H9 (cell line): ENCODE measurements around the gene FSCB. TPM values are rescaled to one million over a fixed set of nuclear protein-coding genes. Genes with fewer than 3 reads are reported as not detected.

Experiments used
- DNase-seq: peaks from one replicate; pipeline ENCODE4 v3.0.0-alpha.2; 2017
- H2AFZ ChIP-seq: one replicate; pipeline ENCODE4 v1.6.1; 2013; ENCODE audit warnings: mild to moderate bottlenecking, low read length, control low read depth, moderate library complexity
- H2AK5ac ChIP-seq: 2 replicates; pipeline ENCODE4 v1.6.1; 2013; ENCODE audit warnings: low read length, control low read depth, mixed read lengths; ENCODE audit not compliant: insufficient read length
- H2BK120ac ChIP-seq: one replicate; pipeline ENCODE4 v1.6.1; 2013; ENCODE audit warnings: low read depth, mild to moderate bottlenecking, low read length, control low read depth, inconsistent platforms; ENCODE audit not compliant: poor library complexity, severe bottlenecking
- H2BK12ac ChIP-seq: 2 replicates; pipeline ENCODE4 v1.6.1; 2013; ENCODE audit warnings: low read length, control low read depth, mixed read lengths, low read depth; ENCODE audit not compliant: insufficient read length
- H2BK15ac ChIP-seq: 2 replicates; pipeline ENCODE4 v1.6.1; 2013; ENCODE audit warnings: low read depth, low read length, control low read depth
- H2BK20ac ChIP-seq: one replicate; pipeline ENCODE4 v1.6.1; 2013; ENCODE audit warnings: low read depth, mild to moderate bottlenecking, low read length, control low read depth, inconsistent platforms; ENCODE audit not compliant: poor library complexity, severe bottlenecking
- H2BK5ac ChIP-seq: 2 replicates; pipeline ENCODE4 v1.6.1; 2013; ENCODE audit warnings: low read length, control low read depth, mixed read lengths; ENCODE audit not compliant: insufficient read length
- H3K14ac ChIP-seq: 2 replicates; pipeline ENCODE4 v1.6.1; 2013; ENCODE audit warnings: low read length, control low read depth; ENCODE audit not compliant: insufficient read depth
- H3K18ac ChIP-seq: 2 replicates; pipeline ENCODE4 v1.6.1; 2013; ENCODE audit warnings: low read depth, mild to moderate bottlenecking, mixed read lengths, low read length, control low read depth; ENCODE audit not compliant: insufficient read length
- H3K23ac ChIP-seq: 2 replicates; pipeline ENCODE4 v1.6.1; 2013; ENCODE audit warnings: low read length, control low read depth, mixed read lengths, low read depth; ENCODE audit not compliant: insufficient read length
- H3K23me2 ChIP-seq: 2 replicates; pipeline ENCODE4 v1.6.1; 2013; ENCODE audit warnings: low read depth, mild to moderate bottlenecking, mixed read lengths, low read length, control low read depth; ENCODE audit not compliant: insufficient read length, poor library complexity, severe bottlenecking
- H3K27ac ChIP-seq: 2 replicates; pipeline ENCODE4 v1.5.1; 2013; ENCODE audit warnings: low read length, control low read depth, mixed read lengths, low read depth; ENCODE audit not compliant: insufficient read length
- H3K27me3 ChIP-seq: 2 replicates; pipeline ENCODE4 v1.6.1; 2013; ENCODE audit warnings: low read length, control low read depth, inconsistent platforms; ENCODE audit not compliant: insufficient read depth
- H3K4ac ChIP-seq: 2 replicates; pipeline ENCODE4 v1.6.1; 2013; ENCODE audit warnings: low read depth, mild to moderate bottlenecking, control low read depth, inconsistent platforms, low read length, moderate library complexity
- H3K4me1 ChIP-seq: 2 replicates; pipeline ENCODE4 v1.6.1; 2013; ENCODE audit warnings: low read length, control low read depth, inconsistent platforms; ENCODE audit not compliant: insufficient read depth
- H3K4me2 ChIP-seq: 2 replicates; pipeline ENCODE4 v1.6.1; 2013; ENCODE audit warnings: low read length, control low read depth, mixed read lengths; ENCODE audit not compliant: insufficient read length, insufficient read depth
- H3K56ac ChIP-seq: 2 replicates; pipeline ENCODE4 v1.6.1; 2013; ENCODE audit warnings: low read depth, mild to moderate bottlenecking, mixed read lengths, low read length, control low read depth; ENCODE audit not compliant: insufficient read length
- H3K79me1 ChIP-seq: 2 replicates; pipeline ENCODE4 v1.6.1; 2013; ENCODE audit warnings: low read depth, mild to moderate bottlenecking, moderate library complexity, low read length, control low read depth, inconsistent platforms; ENCODE audit not compliant: insufficient read depth, poor library complexity, severe bottlenecking
- H3K79me2 ChIP-seq: 2 replicates; pipeline ENCODE4 v1.6.1; 2013; ENCODE audit warnings: low read length, control low read depth, inconsistent platforms; ENCODE audit not compliant: insufficient read depth
- H3K9ac ChIP-seq: 2 replicates; pipeline ENCODE4 v1.6.1; 2013; ENCODE audit warnings: low read length, control low read depth, mixed read lengths; ENCODE audit not compliant: insufficient read length; ENCODE audit errors: extremely low read depth
- H3K9me3 ChIP-seq: one replicate; pipeline ENCODE4 v1.6.1; 2013; ENCODE audit warnings: low read depth, low read length, inconsistent platforms; ENCODE audit not compliant: control insufficient read depth
- H3T11ph ChIP-seq: one replicate; pipeline ENCODE4 v1.6.1; 2013; ENCODE audit warnings: mild to moderate bottlenecking, low read length, control low read depth, inconsistent platforms
- H4K20me1 ChIP-seq: one replicate; pipeline ENCODE4 v1.6.1; 2013; ENCODE audit not compliant: control insufficient read depth, insufficient read length, insufficient read depth
- H4K5ac ChIP-seq: 2 replicates; pipeline ENCODE4 v1.6.1; 2013; ENCODE audit warnings: low read depth, mild to moderate bottlenecking, mixed read lengths, low read length, control low read depth; ENCODE audit not compliant: insufficient read length
- H4K8ac ChIP-seq: replicated peaks from 2 replicates; pipeline ENCODE4 v1.6.1; 2013; ENCODE audit warnings: low read length, control low read depth, mixed read lengths, low read depth; ENCODE audit not compliant: insufficient read length
- H4K91ac ChIP-seq: 2 replicates; pipeline ENCODE4 v1.6.1; 2013; ENCODE audit warnings: low read depth, mild to moderate bottlenecking, moderate library complexity, mixed read lengths, low read length, control low read depth; ENCODE audit not compliant: insufficient read length
- H3K27ac Mint-ChIP-seq, 3 experiments: 2 replicates in 2 of 3; 3 replicates in 1 of 3; pipeline ENCODE4 v1.8.0; 2020 to 2021; ENCODE audit warnings: mixed read lengths in 3 of 3, mild to moderate bottlenecking in 1 of 3, moderate library complexity in 1 of 3
- H3K27me3 Mint-ChIP-seq: 2 replicates; pipeline ENCODE4 v1.8.0; 2021; ENCODE audit warnings: low read depth, mild to moderate bottlenecking, moderate library complexity, mixed read lengths
- H3K36me3 Mint-ChIP-seq, 3 experiments: 2 replicates in 2 of 3; 3 replicates in 1 of 3; pipeline ENCODE4 v1.8.0; 2020 to 2021; ENCODE audit warnings: low read depth in 3 of 3, mixed read lengths in 3 of 3; ENCODE audit not compliant: insufficient read depth in 1 of 3
- H3K4me1 Mint-ChIP-seq, 2 experiments: 2 replicates each; pipeline ENCODE4 v1.8.0; 2020; ENCODE audit warnings: mixed read lengths in 2 of 2
- H3K4me3 Mint-ChIP-seq, 2 experiments: 2 replicates in 1 of 2; 3 replicates in 1 of 2; pipeline ENCODE4 v1.8.0; 2020 to 2021; ENCODE audit warnings: mild to moderate bottlenecking in 2 of 2, mixed read lengths in 2 of 2, moderate library complexity in 1 of 2
- H3K9me3 Mint-ChIP-seq, 2 experiments: 2 replicates in 1 of 2; 3 replicates in 1 of 2; pipeline ENCODE4 v1.8.0; 2020; ENCODE audit warnings: mild to moderate bottlenecking in 2 of 2, mixed read lengths in 2 of 2, moderate library complexity in 1 of 2
- WGBS: extraction: QIAGEN DNeasy Blood & Tissue Kit; methylation state at CpG from one replicate; pipeline ENCODE4 v1.1.7; 2013; ENCODE audit warnings: missing lambda C conversion rate, low lambda C conversion rate, mixed read lengths; ENCODE audit not compliant: insufficient read length; ENCODE audit errors: extremely low coverage; 5-methylcytosine and 5-hydroxymethylcytosine counted together
- total RNA-seq: library from RNA; stranded (reverse); gene quantifications from 2 replicates; pipeline ENCODE4 v1.2.1, GENCODE V29; 2021
- TF ChIP-seq, protein P1 (sequence below): fragments of 200-600 bp; sonication (generic); conservative IDR thresholded peaks from 3 replicates; pipeline ENCODE4 v1.8.0; 2021; ENCODE audit warnings: antibody characterized with exemption, mild to moderate bottlenecking

FSCB gene
- total RNA-seq, 1 experiment from 2014 or later: not detected

GRCh38 chr14:44461811-44462210 is 45.3 kb downstream of the FSCB start:
- H3K27ac ChIP-seq: no peak overlapping the region
- no CpG with 5 or more reads among the region's 2 CpGs for WGBS
- H3K9me3 ChIP-seq: no peaks in the 10 kb centered on the region
- no peak overlapping the region for H3T11ph ChIP-seq
- no peak overlapping the region for H4K5ac ChIP-seq
- no peaks in the 10 kb centered on the region for H3K27me3 ChIP-seq
- H3K9ac ChIP-seq: no peak overlapping the region
- Mint-ChIP-seq H3K36me3 (peaks cover 0 to 8% (median 0%) of the 10 kb centered on the region in 3 experiments; a peak in 3 of 7 replicates), H3K27me3 (no peaks in the 10 kb centered on the region), H3K27ac (no peak overlapping the region), H3K4me3 (no peak overlapping the region), H3K9me3 (peaks cover 11 to 12% of the 10 kb centered on the region in 2 experiments; a peak in 4 of 5 replicates), H3K4me1 (peaks cover 0 to 6% of the 10 kb centered on the region in 2 experiments; a peak in 2 of 4 replicates)
- no peak overlapping the region for H3K18ac ChIP-seq
- H3K79me1 ChIP-seq: no peaks in the 10 kb centered on the region
- H2AFZ ChIP-seq: no peak overlapping the region
- H3K79me2 ChIP-seq: no peaks in the 10 kb centered on the region
- no peak overlapping the region for H3K23ac ChIP-seq
- no peak overlapping the region for H4K91ac ChIP-seq
- H3K4ac ChIP-seq: no peak overlapping the region
- no peak overlapping the region for H3K56ac ChIP-seq
- no peak overlapping the region for H2BK15ac ChIP-seq
- H3K4me2 ChIP-seq: no peak overlapping the region
- no peak overlapping the region for H3K14ac ChIP-seq
- TF ChIP-seq, protein P1, sequence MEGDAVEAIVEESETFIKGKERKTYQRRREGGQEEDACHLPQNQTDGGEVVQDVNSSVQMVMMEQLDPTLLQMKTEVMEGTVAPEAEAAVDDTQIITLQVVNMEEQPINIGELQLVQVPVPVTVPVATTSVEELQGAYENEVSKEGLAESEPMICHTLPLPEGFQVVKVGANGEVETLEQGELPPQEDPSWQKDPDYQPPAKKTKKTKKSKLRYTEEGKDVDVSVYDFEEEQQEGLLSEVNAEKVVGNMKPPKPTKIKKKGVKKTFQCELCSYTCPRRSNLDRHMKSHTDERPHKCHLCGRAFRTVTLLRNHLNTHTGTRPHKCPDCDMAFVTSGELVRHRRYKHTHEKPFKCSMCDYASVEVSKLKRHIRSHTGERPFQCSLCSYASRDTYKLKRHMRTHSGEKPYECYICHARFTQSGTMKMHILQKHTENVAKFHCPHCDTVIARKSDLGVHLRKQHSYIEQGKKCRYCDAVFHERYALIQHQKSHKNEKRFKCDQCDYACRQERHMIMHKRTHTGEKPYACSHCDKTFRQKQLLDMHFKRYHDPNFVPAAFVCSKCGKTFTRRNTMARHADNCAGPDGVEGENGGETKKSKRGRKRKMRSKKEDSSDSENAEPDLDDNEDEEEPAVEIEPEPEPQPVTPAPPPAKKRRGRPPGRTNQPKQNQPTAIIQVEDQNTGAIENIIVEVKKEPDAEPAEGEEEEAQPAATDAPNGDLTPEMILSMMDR: no peak
- H4K8ac ChIP-seq: no peak overlapping the region
- H3K4me1 ChIP-seq: no peaks in the 10 kb centered on the region
- no peak overlapping the region for H2BK20ac ChIP-seq
- H2BK120ac ChIP-seq: no peak overlapping the region
- no peak overlapping the region for H2BK5ac ChIP-seq
- no peaks in the 10 kb centered on the region for H4K20me1 ChIP-seq
- H2BK12ac ChIP-seq: no peak overlapping the region
- DNase-seq: no peak
- H3K23me2 ChIP-seq: no peaks in the 10 kb centered on the region
- no peak overlapping the region for H2AK5ac ChIP-seq
